Loucy (cell line): Measurements from ENCODE around the gene ASB2.

ENCODE experiments used
- H2AFZ ChIP-seq: fragments of 200-600 bp; sonication (generic); 2 replicates; pipeline ENCODE4 v1.6.0; 2016; ENCODE audit warnings: antibody characterized with exemption, mild to moderate bottlenecking, low read length, moderate library complexity
- H3F3A ChIP-seq: fragments of 200-600 bp; 2 replicates; pipeline ENCODE4 v1.6.0; 2016; ENCODE audit warnings: antibody characterized with exemption, low read depth, mild to moderate bottlenecking
- H3K27me3 ChIP-seq: fragments of 200-600 bp; sonication (generic); 2 replicates; pipeline ENCODE4 v1.6.1; 2014; ENCODE audit warnings: low read length, mild to moderate bottlenecking; ENCODE audit not compliant: insufficient read depth, poor library complexity, severe bottlenecking
- H3K36me3 ChIP-seq: fragments of 200-600 bp; sonication (generic); 2 replicates; pipeline ENCODE4 v1.6.1; 2016; ENCODE audit warnings: low read length; ENCODE audit not compliant: insufficient read depth
- H3K4me1 ChIP-seq: fragments of 200-600 bp; sonication (generic); 2 replicates; pipeline ENCODE4 v1.5.1; 2014; ENCODE audit warnings: low read length, mild to moderate bottlenecking; ENCODE audit not compliant: insufficient read depth, poor library complexity, severe bottlenecking
- H3K4me2 ChIP-seq: fragments of 200-600 bp; sonication (generic); 2 replicates; pipeline ENCODE4 v1.6.0; 2014; ENCODE audit warnings: antibody characterized with exemption, low read length, low read depth, mild to moderate bottlenecking; ENCODE audit not compliant: poor library complexity, severe bottlenecking
- H3K4me3 ChIP-seq: fragments of 200-600 bp; sonication (generic); 2 replicates; pipeline ENCODE4 v1.5.1; 2014; ENCODE audit warnings: low read length, mild to moderate bottlenecking, mixed read lengths; ENCODE audit not compliant: poor library complexity, severe bottlenecking
- H3K79me2 ChIP-seq: fragments of 200-600 bp; sonication (generic); 2 replicates; pipeline ENCODE4 v1.6.1; 2014; ENCODE audit warnings: low read length; ENCODE audit not compliant: insufficient read depth
- H3K9ac ChIP-seq: fragments of 200-600 bp; sonication (generic); 2 replicates; pipeline ENCODE4 v1.6.0; 2014; ENCODE audit warnings: mild to moderate bottlenecking, low read depth, low read length, moderate library complexity; ENCODE audit not compliant: poor library complexity, severe bottlenecking
- H3K9me2 ChIP-seq: fragments of 200-600 bp; sonication (generic); replicated peaks from 2 replicates; pipeline ENCODE4 v1.6.1; 2016; ENCODE audit warnings: low read depth, low read length, mixed read lengths
- H3K9me3 ChIP-seq: fragments of 200-600 bp; sonication (generic); 2 replicates; pipeline ENCODE4 v1.6.1; 2014; ENCODE audit warnings: mild to moderate bottlenecking, antibody characterized with exemption, low read length, low read depth; ENCODE audit not compliant: insufficient read depth
- H4K20me1 ChIP-seq: fragments of 200-600 bp; sonication (generic); 2 replicates; pipeline ENCODE4 v1.6.0; 2014; ENCODE audit warnings: antibody characterized with exemption, low read length, mild to moderate bottlenecking; ENCODE audit not compliant: insufficient read depth, poor library complexity, severe bottlenecking
- CTCF ChIP-seq: fragments of 200-600 bp; sonication (generic); conservative IDR thresholded peaks from 2 replicates; pipeline ENCODE4 v1.5.1; 2014; ENCODE audit warnings: mild to moderate bottlenecking, antibody characterized with exemption, low read length
- EZH2phosphoT487 ChIP-seq: fragments of 200-600 bp; IDR thresholded peaks from 2 replicates; pipeline ENCODE4 v1.6.1; 2018; ENCODE audit warnings: antibody characterized with exemption, mild to moderate bottlenecking, moderate library complexity, borderline replicate concordance

Gene ASB2

GRCh38 chr14:93964820-93965286 lies 11.5 kb downstream of the ASB2 start:
- Histone ChIP-seq H3F3A (no peaks in the 10 kb centered on the region), H2AFZ (no peak overlapping the region), H3K4me3 (no peak overlapping the region), H3K79me2 (no peaks in the 10 kb centered on the region), H3K9me2 (no peaks in the 10 kb centered on the region), H3K36me3 (no peaks in the 10 kb centered on the region), H3K9me3 (no peaks in the 10 kb centered on the region), H3K27me3 (peaks cover 9% of the 10 kb centered on the region), H3K4me1 (peaks cover 18% of the 10 kb centered on the region), H3K4me2 (no peak overlapping the region), H3K9ac (no peak overlapping the region), H4K20me1 (no peaks in the 10 kb centered on the region)
- TF ChIP-seq EZH2phosphoT487: no peak
- TF ChIP-seq CTCF: no peak

GRCh38 chr14:93964281-93964680 lies 12.1 kb downstream of the ASB2 start:
- Histone ChIP-seq H3K4me3 (no peak overlapping the region), H3F3A (no peaks in the 10 kb centered on the region), H4K20me1 (no peaks in the 10 kb centered on the region), H3K79me2 (no peaks in the 10 kb centered on the region), H3K36me3 (no peaks in the 10 kb centered on the region), H3K4me2 (no peak overlapping the region), H3K27me3 (peaks cover 9% of the 10 kb centered on the region), H3K4me1 (peaks cover 24% of the 10 kb centered on the region), H2AFZ (no peak overlapping the region), H3K9me3 (no peaks in the 10 kb centered on the region), H3K9me2 (no peaks in the 10 kb centered on the region), H3K9ac (no peak overlapping the region)
- TF ChIP-seq CTCF: no peak
- no peak for TF ChIP-seq EZH2phosphoT487

GRCh38 chr14:93963692-93964091 lies 12.7 kb downstream of the ASB2 start:
- Histone ChIP-seq H3K27me3 (peaks cover 6% of the 10 kb centered on the region), H4K20me1 (no peaks in the 10 kb centered on the region), H3K4me3 (no peak overlapping the region), H3K9me3 (no peaks in the 10 kb centered on the region), H3F3A (no peaks in the 10 kb centered on the region), H3K9me2 (no peaks in the 10 kb centered on the region), H3K4me2 (no peak overlapping the region), H3K4me1 (peaks cover 30% of the 10 kb centered on the region), H2AFZ (no peak overlapping the region), H3K9ac (no peak overlapping the region), H3K79me2 (no peaks in the 10 kb centered on the region), H3K36me3 (no peaks in the 10 kb centered on the region)
- TF ChIP-seq CTCF (no peak), EZH2phosphoT487 (no peak)
